BJ (cell line): ENCODE data around the gene DDX39B. TPM values are rescaled to one million over a fixed set of nuclear protein-coding genes. Genes with fewer than 3 reads are reported as not detected.
A peak's percentile ranks its signal among the peaks of the same experiment; 100 is the strongest.

Experiments used
- CTCF ChIA-PET: fragments of 350-600 bp; formaldehyde crosslinking; extraction: SDS; loops from one replicate; lab custom pipeline; 2021; ENCODE audit warnings: antibody characterized with exemption, inconsistent platforms; lab: Yijun Ruan, JAX
- POLR2A ChIA-PET: fragments of 300-600 bp; sonication (Branson Sonifier 250); formaldehyde crosslinking; extraction: SDS; loops from one replicate; lab custom pipeline; 2021; ENCODE audit warnings: antibody characterized with exemption; lab: Charles Lee
- DNase-seq: peaks from one replicate; pipeline ENCODE4 v3.0.0-alpha.2; 2011; ENCODE audit warnings: low read depth
- H3K27me3 ChIP-seq: 2 replicates; pipeline ENCODE4 v1.6.0; 2011; ENCODE audit warnings: low read length; ENCODE audit not compliant: control insufficient read depth, insufficient read depth
- H3K36me3 ChIP-seq: 2 replicates; pipeline ENCODE4 v1.5.1; 2011; ENCODE audit warnings: low read length; ENCODE audit not compliant: control insufficient read depth, insufficient read depth
- H3K4me3 ChIP-seq: 2 replicates; pipeline ENCODE4 v1.5.1; 2011; ENCODE audit warnings: low read depth, mild to moderate bottlenecking, control low read depth, low read length
- polyA plus RNA-seq: library from polyadenylated mRNA; depleted of rRNA; stranded (reverse); fragments of >200 nt; gene quantifications from 2 replicates; pipeline ENCODE4 v1.2.3, GENCODE V29; 2011
- TF ChIP-seq, protein P1 (sequence below): IDR thresholded peaks from 2 replicates; pipeline ENCODE4 v1.5.1; 2011; ENCODE audit warnings: low read depth, mild to moderate bottlenecking, control low read depth, inconsistent platforms, low read length, moderate library complexity; ENCODE audit not compliant: insufficient read depth

The DDX39B gene
- polyA plus RNA-seq, 1 experiment, result 584 TPM

DNA sequence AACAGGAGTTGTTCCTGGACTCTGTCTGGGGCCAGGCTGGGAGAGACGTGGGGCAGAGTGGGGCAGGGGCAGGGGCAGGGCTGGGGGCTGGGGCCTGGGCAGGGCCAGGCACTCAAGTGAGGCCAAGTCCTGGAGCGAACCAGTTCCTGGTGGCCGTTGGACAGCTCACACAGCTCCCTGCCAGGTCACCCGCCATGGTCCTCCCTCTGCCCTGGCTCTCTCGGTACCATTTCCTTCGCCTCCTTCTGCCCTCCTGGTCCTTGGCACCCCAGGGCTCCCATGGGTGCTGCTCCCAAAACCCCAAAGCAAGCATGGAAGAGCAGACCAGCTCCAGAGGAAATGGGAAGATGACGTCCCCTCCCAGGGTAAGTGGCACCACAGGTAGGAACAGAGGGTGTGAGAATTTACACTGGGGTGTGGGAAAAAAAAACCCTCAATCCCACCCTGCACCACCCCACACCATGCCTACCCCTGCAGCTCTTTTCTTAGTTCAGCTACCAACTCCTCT, 12.9 kb downstream of the DDX39B start, which contains the start of gene MCCD1:
MCCD1 (plus strand) TSS at position 142 of the 508 bp plus-strand sequence; CDS start at position 195, 53 bp downstream.
- ChIA-PET POLR2A (interaction anchor here (0.7 kb wide), 1 partner anchor 774 kb away, joined by 7 read pairs; no protein-coding TSS in a partner anchor), CTCF (interaction anchor here (1.0 to 3.0 kb wide), 4 partner anchors 10 to 34 kb away, joined by 3 to 12 read pairs (median 4); partner anchors contain the start of gene ATP6V1G2)
- TF ChIP-seq, protein P1, sequence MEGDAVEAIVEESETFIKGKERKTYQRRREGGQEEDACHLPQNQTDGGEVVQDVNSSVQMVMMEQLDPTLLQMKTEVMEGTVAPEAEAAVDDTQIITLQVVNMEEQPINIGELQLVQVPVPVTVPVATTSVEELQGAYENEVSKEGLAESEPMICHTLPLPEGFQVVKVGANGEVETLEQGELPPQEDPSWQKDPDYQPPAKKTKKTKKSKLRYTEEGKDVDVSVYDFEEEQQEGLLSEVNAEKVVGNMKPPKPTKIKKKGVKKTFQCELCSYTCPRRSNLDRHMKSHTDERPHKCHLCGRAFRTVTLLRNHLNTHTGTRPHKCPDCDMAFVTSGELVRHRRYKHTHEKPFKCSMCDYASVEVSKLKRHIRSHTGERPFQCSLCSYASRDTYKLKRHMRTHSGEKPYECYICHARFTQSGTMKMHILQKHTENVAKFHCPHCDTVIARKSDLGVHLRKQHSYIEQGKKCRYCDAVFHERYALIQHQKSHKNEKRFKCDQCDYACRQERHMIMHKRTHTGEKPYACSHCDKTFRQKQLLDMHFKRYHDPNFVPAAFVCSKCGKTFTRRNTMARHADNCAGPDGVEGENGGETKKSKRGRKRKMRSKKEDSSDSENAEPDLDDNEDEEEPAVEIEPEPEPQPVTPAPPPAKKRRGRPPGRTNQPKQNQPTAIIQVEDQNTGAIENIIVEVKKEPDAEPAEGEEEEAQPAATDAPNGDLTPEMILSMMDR, result no peak
- Histone ChIP-seq H3K4me3 (no peak within 1 kb of the TSS), H3K36me3 (peaks cover 19% of the 10 kb centered on the region), H3K27me3 (no peaks in the 10 kb centered on the region)
- no peak for DNase-seq

DNA sequence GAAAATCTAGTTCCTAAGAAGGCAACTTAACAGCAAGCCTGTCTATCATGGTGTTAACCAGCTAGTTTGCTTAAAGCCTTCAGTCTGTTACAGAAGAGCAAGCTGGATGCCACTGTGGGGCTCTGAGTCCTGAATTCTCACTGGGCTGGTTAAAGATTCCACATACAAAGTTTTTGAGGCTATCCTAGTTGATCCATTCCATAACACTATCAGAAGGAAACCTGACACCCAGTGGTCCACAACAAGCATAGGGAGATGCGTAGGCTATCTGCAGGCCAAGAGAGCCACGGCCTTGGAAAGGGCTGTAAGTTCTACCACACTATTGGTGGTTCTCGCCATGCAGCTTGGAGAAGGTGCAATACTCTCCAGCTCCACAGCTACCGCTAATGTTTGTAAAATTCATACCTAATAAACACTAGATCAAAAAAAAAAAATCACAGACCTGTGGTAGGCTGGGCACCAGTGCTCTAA, 13.5 kb downstream of the DDX39B start:
- ChIA-PET POLR2A (interaction anchor here (0.7 kb wide), 1 partner anchor 773 kb away, joined by 7 read pairs; no protein-coding TSS in a partner anchor), CTCF (interaction anchor here (1.2 to 3.0 kb wide), 3 partner anchors 11 to 33 kb away, joined by 3 to 12 read pairs (median 4); partner anchors contain the start of gene ATP6V1G2)
- TF ChIP-seq, protein P1, result no peak
- Histone ChIP-seq H3K36me3 (peaks cover 14% of the 10 kb centered on the region), H3K27me3 (no peaks in the 10 kb centered on the region), H3K4me3 (no peak overlapping the region)
- DNase-seq, result no peak

- ChIA-PET POLR2A (no interaction called here), CTCF (interaction anchor here (1.0 to 1.1 kb wide), 2 partner anchors 9 to 21 kb away, joined by 3 read pairs; partner anchors contain the start of gene NFKBIL1)
- no peaks in the 10 kb centered on the region for H3K27me3 ChIP-seq
- peak; percentile 41 for DNase-seq
- H3K4me3 ChIP-seq, result no peak overlapping the region
- TF ChIP-seq, protein P1, result no peak
- peaks cover 8% of the 10 kb centered on the region for H3K36me3 ChIP-seq
Observed at GRCh38 chr6:31525932-31526591, 15.7 kb downstream of the DDX39B start.

GRCh38 chr6:31525553-31525931, 16.3 kb downstream of the DDX39B start:
- H3K4me3 ChIP-seq, result no peak overlapping the region
- H3K27me3 ChIP-seq, result no peaks in the 10 kb centered on the region
- TF ChIP-seq, protein P1, result no peak
- H3K36me3 ChIP-seq, result peaks cover 3% of the 10 kb centered on the region
- CTCF ChIA-PET, result interaction anchor here (1.0 to 1.1 kb wide), 2 partner anchors 8 to 22 kb away, joined by 3 read pairs; partner anchors contain the start of gene NFKBIL1
- POLR2A ChIA-PET, result interaction anchor here (0.7 kb wide), 1 partner anchor 281 kb away, joined by 13 read pairs; the partner anchor contains the start of gene LSM2
- DNase-seq, result no peak

DNA sequence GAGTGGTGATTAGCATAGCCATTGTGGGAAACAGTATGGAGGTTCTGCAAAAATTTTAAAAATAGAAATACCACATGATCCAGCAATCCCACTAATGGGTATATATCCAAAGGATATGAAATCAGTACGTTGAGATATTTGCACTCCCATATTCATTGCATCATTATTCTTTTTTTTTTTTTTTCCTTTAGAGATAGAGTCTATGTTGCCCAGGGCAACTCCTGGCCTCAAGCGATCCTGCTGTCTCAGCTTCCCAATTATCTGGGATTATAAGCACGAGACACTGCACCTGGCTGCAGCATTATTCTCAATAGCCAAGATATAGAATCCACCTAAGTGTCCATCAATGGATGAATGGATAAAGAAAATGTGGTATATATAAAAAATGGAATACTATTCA, 20.0 kb downstream of the DDX39B start:
- CTCF ChIA-PET, result no interaction called here
- POLR2A ChIA-PET, result no interaction called here

More for the DNA sequence above, 20.0 kb downstream of the DDX39B start:
- TF ChIP-seq, protein P1, result no peak
- no peak for DNase-seq
- H3K27me3 ChIP-seq, result no peaks in the 10 kb centered on the region; the same call in 1 of the 2 replicates
- no peaks in the 10 kb centered on the region for H3K36me3 ChIP-seq
- H3K4me3 ChIP-seq, result no peak overlapping the region
